Spleen (tissue), 7 donors: ENCODE data around the gene SLC7A8.

Experiments
- POLR2A ChIP-seq, 3 donors: fragments of 450-650 bp; IDR thresholded peaks; one replicate each; pipeline ENCODE4 v1.5.1; 2017; ENCODE audit warnings: antibody characterized with exemption in 3 of 3, mild to moderate bottlenecking in 1 of 3
- POLR2AphosphoS5 ChIP-seq, 3 donors: sonication (generic); formaldehyde crosslinking; IDR thresholded peaks; one replicate each; pipeline ENCODE4 v1.5.1; 2017; ENCODE audit warnings: antibody characterized with exemption in 3 of 3
- TF ChIP-seq, protein P1 (sequence below), 11 experiments: fragments of 200-600 bp in 7 of 11; fragments of 450-650 bp in 4 of 11; sonication (generic) in 4 of 11; IDR thresholded peaks in 8 of 11; conservative IDR thresholded peaks in 3 of 11; 1 replicate in 7 of 11; 2 replicates in 4 of 11; pipeline versions ENCODE4 v1.4.0 to v1.8.0; 2016 to 2021; ENCODE audit warnings: antibody characterized with exemption in 11 of 11, inconsistent platforms in 4 of 11, mild to moderate bottlenecking in 1 of 11
- donor health status: DM: no; HTN: no; CAD: no; lungs with moderate emphysema.
- donor health status: DM: no; HTN: no; CAD: no.
- donor health status: DM: no; HTN: no; CAD: no.

DNA sequence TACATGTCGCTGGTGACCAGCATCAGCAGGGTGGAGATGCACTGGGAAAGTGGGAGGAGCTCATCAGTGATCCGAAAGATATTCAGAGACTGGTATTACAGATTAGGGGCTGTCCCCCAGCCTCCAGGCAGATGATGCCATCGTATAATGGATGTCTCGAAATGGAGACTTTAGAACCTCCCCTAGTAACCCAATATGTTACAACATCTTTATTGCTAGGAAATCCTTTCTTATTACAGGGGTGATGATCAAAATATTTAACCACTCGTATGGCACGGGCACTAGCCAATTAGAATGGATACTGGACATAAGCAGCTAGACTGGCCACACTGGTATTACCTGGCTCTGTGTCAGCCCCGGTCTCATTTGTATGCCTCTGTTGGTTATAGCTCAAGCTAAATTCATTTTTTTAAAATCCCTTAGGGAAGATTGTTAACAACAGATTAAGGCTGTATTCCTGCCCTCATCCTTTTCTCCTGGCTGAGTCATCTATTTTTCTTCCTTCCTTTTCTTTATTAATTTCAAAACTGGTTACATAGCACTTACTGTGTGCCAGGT is 53.6 kb downstream of the SLC7A8 start:
- TF ChIP-seq, protein P1, sequence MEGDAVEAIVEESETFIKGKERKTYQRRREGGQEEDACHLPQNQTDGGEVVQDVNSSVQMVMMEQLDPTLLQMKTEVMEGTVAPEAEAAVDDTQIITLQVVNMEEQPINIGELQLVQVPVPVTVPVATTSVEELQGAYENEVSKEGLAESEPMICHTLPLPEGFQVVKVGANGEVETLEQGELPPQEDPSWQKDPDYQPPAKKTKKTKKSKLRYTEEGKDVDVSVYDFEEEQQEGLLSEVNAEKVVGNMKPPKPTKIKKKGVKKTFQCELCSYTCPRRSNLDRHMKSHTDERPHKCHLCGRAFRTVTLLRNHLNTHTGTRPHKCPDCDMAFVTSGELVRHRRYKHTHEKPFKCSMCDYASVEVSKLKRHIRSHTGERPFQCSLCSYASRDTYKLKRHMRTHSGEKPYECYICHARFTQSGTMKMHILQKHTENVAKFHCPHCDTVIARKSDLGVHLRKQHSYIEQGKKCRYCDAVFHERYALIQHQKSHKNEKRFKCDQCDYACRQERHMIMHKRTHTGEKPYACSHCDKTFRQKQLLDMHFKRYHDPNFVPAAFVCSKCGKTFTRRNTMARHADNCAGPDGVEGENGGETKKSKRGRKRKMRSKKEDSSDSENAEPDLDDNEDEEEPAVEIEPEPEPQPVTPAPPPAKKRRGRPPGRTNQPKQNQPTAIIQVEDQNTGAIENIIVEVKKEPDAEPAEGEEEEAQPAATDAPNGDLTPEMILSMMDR (IDR thresholded peaks at IDR 0.05 in 8 of 11, conservative IDR thresholded peaks at IDR 0.05 in 3 of 11): no peak
- no peak for TF ChIP-seq POLR2AphosphoS5 (IDR thresholded peaks at IDR 0.05)
- TF ChIP-seq POLR2A (IDR thresholded peaks at IDR 0.05): no peak
